ENCODE measurements around the gene PRND.
"Not testable (repeated sequence)": the region's sequence is repeated elsewhere in the genome, so short reads cannot be mapped to it uniquely, and the experiment has no call there.

PRND gene

GRCh38 chr20:4702562-4703280, 19.0 kb upstream of the PRND start:
- Histone ChIP-seq H3K36me3 (replicated peaks; ENCODE audit: insufficient read depth, low read length) (peaks cover 13% of the 10 kb centered on the region; the same call in 1 of the 2 replicates), H3K4me2 (ENCODE audit: low read depth, low read length) (no peak overlapping the region), H3K27ac (ENCODE audit: low read length) (no peak overlapping the region), H3K27me3 (replicated peaks; ENCODE audit: insufficient read depth, low read length) (no peaks in the 10 kb centered on the region), H3K9me3 (replicated peaks; ENCODE audit: insufficient read depth, low read length) (no peaks in the 10 kb centered on the region), H3K4me1 (ENCODE audit: low read length) (no peaks in the 10 kb centered on the region), H3F3A (ENCODE audit: insufficient read depth, low read length) (0 out of 2 replicates have a peak, but pooled peaks cover 8% of the 10 kb centered on the region), H4K20me1 (ENCODE audit: insufficient read depth, low read length) (no peaks in the 10 kb centered on the region), H2AFZ (ENCODE audit: low read length) (no peak overlapping the region), H3K4me3 (ENCODE audit: low read length) (no peak overlapping the region), H3K9me2 (replicated peaks; ENCODE audit: insufficient read depth, low read length) (no peaks in the 10 kb centered on the region), H3K79me2 (ENCODE audit: low read length) (peaks cover 15% of the 10 kb centered on the region), H3K9ac (ENCODE audit: low read length) (no peak overlapping the region)
- TF ChIP-seq EZH2 (optimal IDR thresholded peaks at IDR 0.05; ENCODE audit: low read depth, low read length) (no peak), EZH2phosphoT487 (IDR thresholded peaks at IDR 0.05; ENCODE audit: low read length) (no peak)
- TF ChIP-seq, protein P1, sequence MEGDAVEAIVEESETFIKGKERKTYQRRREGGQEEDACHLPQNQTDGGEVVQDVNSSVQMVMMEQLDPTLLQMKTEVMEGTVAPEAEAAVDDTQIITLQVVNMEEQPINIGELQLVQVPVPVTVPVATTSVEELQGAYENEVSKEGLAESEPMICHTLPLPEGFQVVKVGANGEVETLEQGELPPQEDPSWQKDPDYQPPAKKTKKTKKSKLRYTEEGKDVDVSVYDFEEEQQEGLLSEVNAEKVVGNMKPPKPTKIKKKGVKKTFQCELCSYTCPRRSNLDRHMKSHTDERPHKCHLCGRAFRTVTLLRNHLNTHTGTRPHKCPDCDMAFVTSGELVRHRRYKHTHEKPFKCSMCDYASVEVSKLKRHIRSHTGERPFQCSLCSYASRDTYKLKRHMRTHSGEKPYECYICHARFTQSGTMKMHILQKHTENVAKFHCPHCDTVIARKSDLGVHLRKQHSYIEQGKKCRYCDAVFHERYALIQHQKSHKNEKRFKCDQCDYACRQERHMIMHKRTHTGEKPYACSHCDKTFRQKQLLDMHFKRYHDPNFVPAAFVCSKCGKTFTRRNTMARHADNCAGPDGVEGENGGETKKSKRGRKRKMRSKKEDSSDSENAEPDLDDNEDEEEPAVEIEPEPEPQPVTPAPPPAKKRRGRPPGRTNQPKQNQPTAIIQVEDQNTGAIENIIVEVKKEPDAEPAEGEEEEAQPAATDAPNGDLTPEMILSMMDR (IDR thresholded peaks at IDR 0.05; ENCODE audit: low read length) = no peak
- no peak for DNase-seq

DNA sequence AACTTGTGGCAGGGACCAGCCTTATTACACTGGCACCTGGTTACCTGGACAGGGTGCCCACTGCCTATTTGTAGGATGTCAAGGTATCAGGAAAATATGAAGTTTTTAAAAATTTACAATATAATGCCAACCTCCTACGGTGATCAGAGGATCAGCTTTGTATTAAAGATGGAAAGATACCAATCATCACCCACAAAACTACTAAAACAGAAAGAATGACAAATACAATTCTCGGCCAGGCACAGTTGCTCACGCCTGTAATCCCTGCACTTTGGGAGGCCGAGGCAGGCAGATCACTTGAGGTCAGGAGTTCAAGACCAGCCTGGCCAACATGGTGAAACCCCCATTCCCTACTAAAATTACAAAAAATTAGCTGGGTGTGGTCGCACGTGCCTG, 18.4 kb upstream of the PRND start:
- Histone ChIP-seq H3F3A (ENCODE audit: insufficient read depth, low read length) (0 out of 2 replicates have a peak, but pooled peaks cover 8% of the 10 kb centered on the region), H2AFZ (ENCODE audit: low read length) (no peak overlapping the region), H3K36me3 (replicated peaks; ENCODE audit: insufficient read depth, low read length) (peaks cover 13% of the 10 kb centered on the region; the same call in 1 of the 2 replicates), H4K20me1 (ENCODE audit: insufficient read depth, low read length) (no peaks in the 10 kb centered on the region), H3K4me1 (ENCODE audit: low read length) (no peaks in the 10 kb centered on the region), H3K9me3 (replicated peaks; ENCODE audit: insufficient read depth, low read length) (no peaks in the 10 kb centered on the region), H3K27ac (ENCODE audit: low read length) (no peak overlapping the region), H3K9ac (ENCODE audit: low read length) (no peak overlapping the region), H3K27me3 (replicated peaks; ENCODE audit: insufficient read depth, low read length) (no peaks in the 10 kb centered on the region), H3K9me2 (replicated peaks; ENCODE audit: insufficient read depth, low read length) (no peaks in the 10 kb centered on the region), H3K79me2 (ENCODE audit: low read length) (peaks cover 10% of the 10 kb centered on the region), H3K4me2 (ENCODE audit: low read depth, low read length) (no peak overlapping the region), H3K4me3 (ENCODE audit: low read length) (no peak overlapping the region)
- DNase-seq = no peak
- TF ChIP-seq, protein P1 (IDR thresholded peaks at IDR 0.05; ENCODE audit: low read length) = no peak
- TF ChIP-seq EZH2phosphoT487 (IDR thresholded peaks at IDR 0.05; ENCODE audit: low read length) (no peak), EZH2 (optimal IDR thresholded peaks at IDR 0.05; ENCODE audit: low read depth, low read length) (no peak)

- H3K9me3 ChIP-seq (replicated peaks; ENCODE audit: insufficient read depth, low read length); H3K27me3 ChIP-seq (replicated peaks; ENCODE audit: insufficient read depth, low read length); H3K9ac ChIP-seq (ENCODE audit: low read length); H3K36me3 ChIP-seq (replicated peaks; ENCODE audit: insufficient read depth, low read length); H2AFZ ChIP-seq (ENCODE audit: low read length); H3F3A ChIP-seq (ENCODE audit: insufficient read depth, low read length); H3K9me2 ChIP-seq (replicated peaks; ENCODE audit: insufficient read depth, low read length); H3K79me2 ChIP-seq (ENCODE audit: low read length); H3K4me3 ChIP-seq (ENCODE audit: low read length); H3K4me2 ChIP-seq (ENCODE audit: low read depth, low read length); H4K20me1 ChIP-seq (ENCODE audit: insufficient read depth, low read length); DNase-seq; H3K4me1 ChIP-seq (ENCODE audit: low read length); H3K27ac ChIP-seq (ENCODE audit: low read length): not testable (repeated sequence)
Measured at GRCh38 chr20:4706941-4707340, 14.8 kb upstream of the PRND start.

DNA sequence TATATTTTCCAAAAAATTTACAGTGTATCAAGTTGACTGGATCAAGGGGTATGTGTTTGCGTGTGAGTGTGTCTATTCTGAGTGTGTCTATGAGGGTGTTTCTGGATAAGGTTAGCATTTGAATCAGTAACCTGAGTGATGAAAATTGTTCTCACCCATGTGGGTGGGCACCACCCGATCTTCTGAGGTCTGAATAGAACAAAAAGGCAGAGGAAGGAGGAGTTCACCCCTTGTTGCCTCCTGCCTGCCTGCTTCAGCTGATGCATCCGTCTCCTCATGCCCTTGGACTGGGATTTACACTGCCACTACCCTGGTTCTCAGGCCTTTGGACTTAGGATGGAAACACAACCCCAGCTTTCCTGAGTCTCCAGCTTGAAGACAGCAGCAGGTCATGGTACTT, 13.7 kb upstream of the PRND start:
- no peaks in the 10 kb centered on the region for H3K27me3 ChIP-seq (replicated peaks; ENCODE audit: insufficient read depth, low read length)
- H3K4me1 ChIP-seq (ENCODE audit: low read length) = peaks cover 7% of the 10 kb centered on the region
- DNase-seq = no peak
- H3K9me3 ChIP-seq (replicated peaks; ENCODE audit: insufficient read depth, low read length) = no peaks in the 10 kb centered on the region
- H3K4me3 ChIP-seq (ENCODE audit: low read length) = no peak overlapping the region
- H3K79me2 ChIP-seq (ENCODE audit: low read length) = no peaks in the 10 kb centered on the region
- H3K9ac ChIP-seq (ENCODE audit: low read length) = no peak overlapping the region
- H2AFZ ChIP-seq (ENCODE audit: low read length) = no peak overlapping the region
- no peaks in the 10 kb centered on the region for H3F3A ChIP-seq (ENCODE audit: insufficient read depth, low read length)
- TF ChIP-seq EZH2phosphoT487 (IDR thresholded peaks at IDR 0.05; ENCODE audit: low read length) = no peak
- TF ChIP-seq, protein P1 (IDR thresholded peaks at IDR 0.05; ENCODE audit: low read length) = no peak
- TF ChIP-seq EZH2 (optimal IDR thresholded peaks at IDR 0.05; ENCODE audit: low read depth, low read length) = no peak
- H3K27ac ChIP-seq (ENCODE audit: low read length) = no peak overlapping the region
- H3K9me2 ChIP-seq (replicated peaks; ENCODE audit: insufficient read depth, low read length) = no peaks in the 10 kb centered on the region
- H4K20me1 ChIP-seq (ENCODE audit: insufficient read depth, low read length) = no peaks in the 10 kb centered on the region
- H3K4me2 ChIP-seq (ENCODE audit: low read depth, low read length) = no peak overlapping the region
- H3K36me3 ChIP-seq (replicated peaks; ENCODE audit: insufficient read depth, low read length) = no peaks in the 10 kb centered on the region

Data from MM.1S (cell line).